Superior temporal gyrus (tissue), 1 donor: ENCODE measurements around the gene RTCB.
A peak's percentile ranks its signal among the peaks of the same experiment; 100 is the strongest.

Experiments used
- DNase-seq: peaks from one replicate; pipeline ENCODE4 v3.0.0-alpha.2; 2016; ENCODE audit errors: extremely low spot score

Gene RTCB

GRCh38 chr22:32411829-32412592, at the start of gene RTCB:
Gene RTCB (minus strand): TSS chr22:32412247. CDS start chr22:32412156, 91 bp downstream.
- peak; percentile 98 for DNase-seq

DNA sequence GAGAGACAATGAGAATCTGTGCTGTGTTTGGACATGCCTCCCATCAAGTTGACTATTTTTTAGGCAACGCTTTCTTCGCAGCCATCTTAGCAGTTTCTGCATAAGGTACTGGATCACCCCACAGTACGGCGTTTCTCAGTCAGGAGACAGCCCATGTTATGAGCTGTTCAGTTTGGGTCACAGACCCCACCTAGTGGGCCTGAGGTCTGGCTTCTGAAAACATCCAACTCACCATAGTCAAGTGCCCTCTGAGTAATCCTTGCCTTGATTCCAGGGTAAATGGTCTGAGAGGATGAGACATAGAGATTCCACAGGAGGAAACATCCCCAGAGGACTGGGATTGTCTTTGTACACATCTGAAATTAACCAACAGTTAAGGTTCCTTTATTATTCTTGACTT, 45.0 kb upstream of the RTCB start:
- DNase-seq, result no peak

DNA sequence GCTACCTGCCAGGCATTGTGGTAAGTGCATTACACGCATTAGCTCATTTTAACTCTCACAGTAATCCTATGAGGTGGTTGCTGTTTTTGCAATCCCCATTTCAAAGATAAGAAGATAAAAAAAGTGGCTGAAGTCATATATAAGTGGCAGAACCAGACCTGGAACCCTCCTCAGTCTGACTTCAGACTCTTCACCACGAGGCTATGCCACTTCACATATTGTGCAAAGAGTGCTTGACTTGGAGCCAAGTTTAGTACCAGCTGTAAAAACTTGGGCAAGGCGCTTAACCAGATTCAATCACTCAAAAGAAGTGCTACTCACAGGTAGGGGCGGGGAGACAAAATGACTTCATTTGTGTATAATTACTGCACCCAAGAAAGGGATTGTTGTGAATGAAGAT, 36.9 kb upstream of the RTCB start:
- no peak for DNase-seq

DNA sequence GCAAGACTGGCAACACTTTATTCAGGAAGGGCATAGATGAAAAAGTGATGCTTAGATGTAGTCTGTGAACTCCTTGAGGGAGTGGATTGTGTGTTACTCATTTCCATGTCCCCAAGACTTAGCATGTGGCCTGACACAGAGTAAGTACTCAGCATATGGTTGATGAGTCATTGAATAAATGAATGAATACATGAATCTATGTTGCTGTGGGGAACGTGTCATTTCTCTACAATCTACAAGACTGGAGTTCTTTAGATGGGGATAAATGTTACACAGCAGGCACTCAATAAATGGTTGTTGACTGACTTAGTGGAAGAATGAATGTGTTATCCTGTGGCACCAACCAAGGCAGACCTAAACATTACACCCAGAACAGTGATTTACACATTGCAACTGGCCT, 34.3 kb upstream of the RTCB start:
- DNase-seq, result no peak

- DNase-seq, result no peak
These were observed 32.0 kb upstream of the RTCB start for GRCh38 chr22:32444068-32444467.

GRCh38 chr22:32430352-32430751, 18.3 kb upstream of the RTCB start:
- DNase-seq, result no peak

DNA sequence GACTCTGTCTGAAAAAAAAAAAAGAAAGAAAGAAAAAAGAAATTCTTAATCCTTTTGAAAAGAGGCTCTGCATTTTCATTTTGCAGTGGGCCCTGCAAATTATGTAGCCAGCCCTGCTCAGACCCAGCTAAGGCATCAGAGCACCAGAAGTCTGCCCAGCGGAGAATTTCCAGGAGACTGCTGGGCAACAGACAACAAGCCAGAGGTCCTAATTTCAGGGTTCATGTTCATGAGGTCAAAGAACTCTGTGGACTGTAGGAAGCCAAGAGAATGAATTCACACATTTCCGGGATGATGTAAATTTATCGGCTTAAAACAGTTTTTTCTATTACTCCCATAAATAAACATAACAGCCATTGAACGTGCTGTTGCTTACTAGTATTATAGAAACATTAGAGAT, 14.8 kb upstream of the RTCB start:
- no peak for DNase-seq

- DNase-seq, result no peak
These were observed 11.6 kb upstream of the RTCB start for GRCh38 chr22:32423664-32424063.

GRCh38 chr22:32422062-32422461, 10.0 kb upstream of the RTCB start:
- no peak for DNase-seq

DNA sequence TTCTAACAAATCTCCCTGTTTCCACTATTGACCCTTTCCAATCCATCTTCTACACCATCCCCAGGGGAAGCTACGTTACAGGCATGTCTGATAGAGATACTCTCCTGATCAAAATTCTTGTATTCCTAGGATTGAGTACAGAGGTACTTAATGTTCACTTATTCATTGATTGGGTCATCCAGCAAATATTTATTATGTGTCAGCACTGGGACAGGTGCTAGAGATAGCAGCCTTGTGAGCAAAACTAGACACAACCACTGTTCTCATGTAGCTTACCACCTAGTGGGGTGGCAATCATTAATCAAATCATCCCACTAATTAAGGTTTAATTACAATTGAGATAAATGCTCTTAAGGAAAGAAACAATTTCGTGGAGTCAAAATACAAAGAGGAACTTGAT, 9.4 kb upstream of the RTCB start:
- no peak for DNase-seq

GRCh38 chr22:32417906-32418305, 5.9 kb upstream of the RTCB start:
- no peak for DNase-seq

- DNase-seq, result no peak
These were observed 4.6 kb upstream of the RTCB start for GRCh38 chr22:32416556-32417085.

GRCh38 chr22:32414191-32414590, 2.1 kb upstream of the RTCB start:
- no peak for DNase-seq

DNA sequence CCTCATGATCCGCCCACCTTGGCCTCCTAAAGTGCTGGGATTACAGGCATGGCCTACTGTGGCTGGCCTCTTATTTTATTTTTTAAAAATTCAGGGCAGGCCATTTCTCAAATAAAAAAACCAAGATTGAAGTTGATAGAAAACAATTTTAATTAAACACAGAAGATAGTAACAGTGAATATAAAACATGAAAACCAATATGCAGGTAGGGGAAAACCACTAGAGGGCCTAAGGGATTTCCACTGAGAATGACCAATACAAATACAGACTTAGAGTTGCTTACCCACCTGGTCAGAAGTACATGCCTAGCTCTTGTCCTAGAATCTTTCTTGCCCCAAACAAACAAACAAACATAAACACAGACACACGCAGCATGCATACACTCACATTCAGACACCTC, 1.7 kb upstream of the RTCB start:
- DNase-seq, result peak; percentile 26

- DNase-seq, result no peak
These were observed 645 bp downstream of the RTCB start for GRCh38 chr22:32411402-32411801.

GRCh38 chr22:32410459-32410858, 1.6 kb downstream of the RTCB start:
- no peak for DNase-seq

- no peak for DNase-seq
These were observed 2.1 kb downstream of the RTCB start for GRCh38 chr22:32409977-32410376.

DNA sequence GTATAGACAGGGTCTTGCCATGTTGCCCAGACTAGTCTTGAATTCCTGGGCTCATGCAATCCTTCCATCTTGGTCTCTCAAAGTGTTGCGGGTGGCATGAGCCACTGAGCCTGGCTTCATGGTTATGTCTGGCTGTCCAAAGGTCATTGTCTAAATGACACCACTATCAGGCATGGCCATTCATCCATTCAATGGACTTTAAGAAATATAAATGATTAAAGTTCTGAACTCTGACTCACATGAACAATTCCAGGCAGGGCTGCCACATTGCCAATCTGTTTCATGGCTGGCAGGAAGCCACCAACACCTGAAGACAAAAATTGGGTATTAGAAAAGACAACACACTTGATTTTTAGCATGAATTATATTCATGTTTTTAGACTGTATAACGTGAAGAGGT, 4.1 kb downstream of the RTCB start:
- no peak for DNase-seq

- DNase-seq, result no peak
These were observed 4.7 kb downstream of the RTCB start for GRCh38 chr22:32407312-32407711.

DNA sequence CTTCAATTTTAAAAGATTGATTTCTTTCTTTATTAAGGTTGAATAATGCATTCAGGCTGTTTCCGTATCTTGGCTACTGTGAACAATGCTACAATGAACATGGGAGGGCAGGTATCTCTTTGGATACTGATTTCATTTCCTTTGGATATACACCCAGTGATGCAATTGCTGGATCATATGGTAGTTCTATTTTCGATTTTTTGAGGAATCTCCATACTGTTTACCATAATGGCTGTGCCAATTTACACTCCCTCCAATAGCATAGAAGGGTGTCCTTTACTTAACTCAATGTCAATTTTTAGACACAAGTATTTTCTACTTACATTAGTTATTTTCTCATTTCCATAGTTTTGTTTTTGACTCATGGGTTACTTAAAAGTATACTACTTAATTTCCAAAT, 8.0 kb downstream of the RTCB start:
- DNase-seq, result no peak

GRCh38 chr22:32401486-32401885, 10.6 kb downstream of the RTCB start:
- DNase-seq, result no peak

- no peak for DNase-seq
These were observed 15.3 kb downstream of the RTCB start for GRCh38 chr22:32396746-32397145.

- DNase-seq, result no peak
These were observed 15.8 kb downstream of the RTCB start for GRCh38 chr22:32396255-32396654.

DNA sequence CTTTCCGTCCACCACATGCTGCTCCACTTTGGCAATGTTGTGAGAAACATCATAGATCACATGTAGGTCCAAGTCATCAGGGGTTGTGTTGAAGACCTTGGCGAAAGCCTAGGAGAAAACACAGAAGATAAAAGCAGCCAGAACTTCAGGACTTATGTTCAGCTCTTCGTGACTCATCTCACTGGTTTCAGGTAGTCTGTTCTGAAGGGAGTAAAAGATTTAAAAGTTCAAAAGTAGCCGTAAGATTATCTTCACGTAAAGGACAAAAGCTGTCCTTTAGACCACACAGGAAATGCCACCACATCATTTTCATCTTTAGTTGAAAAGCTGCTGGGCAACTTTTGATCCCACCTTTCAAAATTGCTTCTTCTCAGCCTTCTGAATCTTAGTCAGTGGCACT, 16.9 kb downstream of the RTCB start:
- DNase-seq, result no peak
